ENCODE results near the gene ITGB1. TPM values are rescaled to one million over a fixed set of nuclear protein-coding genes. Genes with fewer than 3 reads are reported as not detected.

Gene ITGB1
- total and polyA plus RNA-seq, 9 of the 15 experiments (the other 6 are each of a cell fraction or from before 2014, with no cell fraction given) = 40.2 to 194 (median 155) TPM

DNA sequence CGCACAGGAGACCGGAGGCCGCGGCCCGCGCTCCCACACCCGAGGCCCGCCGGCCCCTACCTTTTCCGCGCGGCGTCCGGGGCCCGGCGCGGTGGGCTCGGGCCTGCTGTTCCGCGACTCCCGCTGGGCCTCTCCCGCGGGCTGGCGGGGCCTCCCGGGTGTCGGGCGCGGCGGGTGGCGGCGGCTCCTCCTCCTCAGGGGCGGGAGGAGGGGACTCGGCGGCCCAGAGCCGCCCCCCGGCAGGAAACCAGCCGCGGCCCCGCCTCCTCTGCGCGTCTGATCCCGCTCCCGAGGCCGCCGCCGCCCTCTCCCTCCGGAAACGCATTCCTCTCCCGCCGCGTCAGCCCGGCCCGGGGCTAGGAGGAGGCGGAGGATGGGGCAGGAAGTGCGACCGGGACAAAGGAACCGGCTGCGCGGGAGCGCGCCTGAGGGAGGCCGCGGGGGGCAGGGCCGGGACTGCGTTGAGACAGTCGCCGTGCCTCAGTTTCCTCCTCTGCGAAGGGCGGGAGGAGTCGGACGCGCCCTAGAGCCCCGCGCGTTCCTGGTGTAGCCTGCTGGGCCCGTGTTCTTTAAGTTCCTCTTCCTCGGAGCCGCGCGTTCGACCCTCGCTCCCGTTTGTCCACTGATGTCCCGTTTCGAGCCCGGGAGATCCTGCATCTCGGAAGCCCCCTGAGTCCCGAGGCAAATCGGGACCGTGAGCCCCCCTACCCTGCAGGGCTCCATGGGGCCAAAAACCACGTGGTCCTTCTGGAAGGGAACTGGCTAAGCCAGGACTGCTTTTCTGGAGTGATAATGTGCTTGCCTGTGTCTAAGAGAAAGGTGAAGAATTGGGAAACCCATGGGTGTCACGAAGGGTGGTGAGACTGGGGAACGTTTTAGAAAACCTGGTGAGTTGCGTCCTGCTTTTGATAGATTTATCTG is at the start of gene ITGB1 (continued):
- TF ChIP-seq, protein P1, sequence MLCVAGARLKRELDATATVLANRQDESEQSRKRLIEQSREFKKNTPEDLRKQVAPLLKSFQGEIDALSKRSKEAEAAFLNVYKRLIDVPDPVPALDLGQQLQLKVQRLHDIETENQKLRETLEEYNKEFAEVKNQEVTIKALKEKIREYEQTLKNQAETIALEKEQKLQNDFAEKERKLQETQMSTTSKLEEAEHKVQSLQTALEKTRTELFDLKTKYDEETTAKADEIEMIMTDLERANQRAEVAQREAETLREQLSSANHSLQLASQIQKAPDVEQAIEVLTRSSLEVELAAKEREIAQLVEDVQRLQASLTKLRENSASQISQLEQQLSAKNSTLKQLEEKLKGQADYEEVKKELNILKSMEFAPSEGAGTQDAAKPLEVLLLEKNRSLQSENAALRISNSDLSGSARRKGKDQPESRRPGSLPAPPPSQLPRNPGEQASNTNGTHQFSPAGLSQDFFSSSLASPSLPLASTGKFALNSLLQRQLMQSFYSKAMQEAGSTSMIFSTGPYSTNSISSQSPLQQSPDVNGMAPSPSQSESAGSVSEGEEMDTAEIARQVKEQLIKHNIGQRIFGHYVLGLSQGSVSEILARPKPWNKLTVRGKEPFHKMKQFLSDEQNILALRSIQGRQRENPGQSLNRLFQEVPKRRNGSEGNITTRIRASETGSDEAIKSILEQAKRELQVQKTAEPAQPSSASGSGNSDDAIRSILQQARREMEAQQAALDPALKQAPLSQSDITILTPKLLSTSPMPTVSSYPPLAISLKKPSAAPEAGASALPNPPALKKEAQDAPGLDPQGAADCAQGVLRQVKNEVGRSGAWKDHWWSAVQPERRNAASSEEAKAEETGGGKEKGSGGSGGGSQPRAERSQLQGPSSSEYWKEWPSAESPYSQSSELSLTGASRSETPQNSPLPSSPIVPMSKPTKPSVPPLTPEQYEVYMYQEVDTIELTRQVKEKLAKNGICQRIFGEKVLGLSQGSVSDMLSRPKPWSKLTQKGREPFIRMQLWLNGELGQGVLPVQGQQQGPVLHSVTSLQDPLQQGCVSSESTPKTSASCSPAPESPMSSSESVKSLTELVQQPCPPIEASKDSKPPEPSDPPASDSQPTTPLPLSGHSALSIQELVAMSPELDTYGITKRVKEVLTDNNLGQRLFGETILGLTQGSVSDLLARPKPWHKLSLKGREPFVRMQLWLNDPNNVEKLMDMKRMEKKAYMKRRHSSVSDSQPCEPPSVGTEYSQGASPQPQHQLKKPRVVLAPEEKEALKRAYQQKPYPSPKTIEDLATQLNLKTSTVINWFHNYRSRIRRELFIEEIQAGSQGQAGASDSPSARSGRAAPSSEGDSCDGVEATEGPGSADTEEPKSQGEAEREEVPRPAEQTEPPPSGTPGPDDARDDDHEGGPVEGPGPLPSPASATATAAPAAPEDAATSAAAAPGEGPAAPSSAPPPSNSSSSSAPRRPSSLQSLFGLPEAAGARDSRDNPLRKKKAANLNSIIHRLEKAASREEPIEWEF (CRISPR knock-in tag; IDR thresholded peaks at IDR 0.05) = no peak
- TF ChIP-seq ARID2 (IDR thresholded peaks at IDR 0.05) (no peak), FOSL1 (tag; conservative IDR thresholded peaks at IDR 0.05) (peak; percentile 40; the same call in 1 of the 2 replicates), ZNF76 (CRISPR knock-in tag; IDR thresholded peaks at IDR 0.05; ENCODE audit: borderline replicate concordance) (no peak), ETV6 (IDR thresholded peaks at IDR 0.05; ENCODE audit: borderline replicate concordance in 1 of 2, low read depth in 2 of 2, low read length in 1 of 2) (no peak; a peak in 1 of 4 replicates), ETV6 (CRISPR knock-in tag; IDR thresholded peaks at IDR 0.05; ENCODE audit: borderline replicate concordance) (no peak), ETS2 (tag; IDR thresholded peaks at IDR 0.05; ENCODE audit: borderline replicate concordance, poor library complexity, severe bottlenecking) (no peak), EGR1 (conservative IDR thresholded peaks at IDR 0.05) (peak; percentile 66), PHB2 (IDR thresholded peaks at IDR 0.05; ENCODE audit: low read depth) (no peak)
- TF ChIP-seq, protein P2, sequence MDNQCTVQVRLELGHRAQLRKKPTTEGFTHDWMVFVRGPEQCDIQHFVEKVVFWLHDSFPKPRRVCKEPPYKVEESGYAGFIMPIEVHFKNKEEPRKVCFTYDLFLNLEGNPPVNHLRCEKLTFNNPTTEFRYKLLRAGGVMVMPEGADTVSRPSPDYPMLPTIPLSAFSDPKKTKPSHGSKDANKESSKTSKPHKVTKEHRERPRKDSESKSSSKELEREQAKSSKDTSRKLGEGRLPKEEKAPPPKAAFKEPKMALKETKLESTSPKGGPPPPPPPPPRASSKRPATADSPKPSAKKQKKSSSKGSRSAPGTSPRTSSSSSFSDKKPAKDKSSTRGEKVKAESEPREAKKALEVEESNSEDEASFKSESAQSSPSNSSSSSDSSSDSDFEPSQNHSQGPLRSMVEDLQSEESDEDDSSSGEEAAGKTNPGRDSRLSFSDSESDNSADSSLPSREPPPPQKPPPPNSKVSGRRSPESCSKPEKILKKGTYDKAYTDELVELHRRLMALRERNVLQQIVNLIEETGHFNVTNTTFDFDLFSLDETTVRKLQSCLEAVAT (IDR thresholded peaks at IDR 0.05) = peak; percentile 45 to 77; a peak in 1 of 4 replicates
- TF ChIP-seq, protein P3, sequence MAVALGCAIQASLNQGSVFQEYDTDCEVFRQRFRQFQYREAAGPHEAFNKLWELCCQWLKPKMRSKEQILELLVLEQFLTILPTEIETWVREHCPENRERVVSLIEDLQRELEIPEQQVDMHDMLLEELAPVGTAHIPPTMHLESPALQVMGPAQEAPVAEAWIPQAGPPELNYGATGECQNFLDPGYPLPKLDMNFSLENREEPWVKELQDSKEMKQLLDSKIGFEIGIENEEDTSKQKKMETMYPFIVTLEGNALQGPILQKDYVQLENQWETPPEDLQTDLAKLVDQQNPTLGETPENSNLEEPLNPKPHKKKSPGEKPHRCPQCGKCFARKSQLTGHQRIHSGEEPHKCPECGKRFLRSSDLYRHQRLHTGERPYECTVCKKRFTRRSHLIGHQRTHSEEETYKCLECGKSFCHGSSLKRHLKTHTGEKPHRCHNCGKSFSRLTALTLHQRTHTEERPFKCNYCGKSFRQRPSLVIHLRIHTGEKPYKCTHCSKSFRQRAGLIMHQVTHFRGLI (CRISPR knock-in tag; IDR thresholded peaks at IDR 0.05) = no peak
- TF ChIP-seq, protein P4, sequence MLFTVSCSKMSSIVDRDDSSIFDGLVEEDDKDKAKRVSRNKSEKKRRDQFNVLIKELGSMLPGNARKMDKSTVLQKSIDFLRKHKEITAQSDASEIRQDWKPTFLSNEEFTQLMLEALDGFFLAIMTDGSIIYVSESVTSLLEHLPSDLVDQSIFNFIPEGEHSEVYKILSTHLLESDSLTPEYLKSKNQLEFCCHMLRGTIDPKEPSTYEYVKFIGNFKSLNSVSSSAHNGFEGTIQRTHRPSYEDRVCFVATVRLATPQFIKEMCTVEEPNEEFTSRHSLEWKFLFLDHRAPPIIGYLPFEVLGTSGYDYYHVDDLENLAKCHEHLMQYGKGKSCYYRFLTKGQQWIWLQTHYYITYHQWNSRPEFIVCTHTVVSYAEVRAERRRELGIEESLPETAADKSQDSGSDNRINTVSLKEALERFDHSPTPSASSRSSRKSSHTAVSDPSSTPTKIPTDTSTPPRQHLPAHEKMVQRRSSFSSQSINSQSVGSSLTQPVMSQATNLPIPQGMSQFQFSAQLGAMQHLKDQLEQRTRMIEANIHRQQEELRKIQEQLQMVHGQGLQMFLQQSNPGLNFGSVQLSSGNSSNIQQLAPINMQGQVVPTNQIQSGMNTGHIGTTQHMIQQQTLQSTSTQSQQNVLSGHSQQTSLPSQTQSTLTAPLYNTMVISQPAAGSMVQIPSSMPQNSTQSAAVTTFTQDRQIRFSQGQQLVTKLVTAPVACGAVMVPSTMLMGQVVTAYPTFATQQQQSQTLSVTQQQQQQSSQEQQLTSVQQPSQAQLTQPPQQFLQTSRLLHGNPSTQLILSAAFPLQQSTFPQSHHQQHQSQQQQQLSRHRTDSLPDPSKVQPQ (CRISPR knock-in tag; IDR thresholded peaks at IDR 0.05; ENCODE audit: borderline replicate concordance) = no peak
- TF ChIP-seq, protein P5, sequence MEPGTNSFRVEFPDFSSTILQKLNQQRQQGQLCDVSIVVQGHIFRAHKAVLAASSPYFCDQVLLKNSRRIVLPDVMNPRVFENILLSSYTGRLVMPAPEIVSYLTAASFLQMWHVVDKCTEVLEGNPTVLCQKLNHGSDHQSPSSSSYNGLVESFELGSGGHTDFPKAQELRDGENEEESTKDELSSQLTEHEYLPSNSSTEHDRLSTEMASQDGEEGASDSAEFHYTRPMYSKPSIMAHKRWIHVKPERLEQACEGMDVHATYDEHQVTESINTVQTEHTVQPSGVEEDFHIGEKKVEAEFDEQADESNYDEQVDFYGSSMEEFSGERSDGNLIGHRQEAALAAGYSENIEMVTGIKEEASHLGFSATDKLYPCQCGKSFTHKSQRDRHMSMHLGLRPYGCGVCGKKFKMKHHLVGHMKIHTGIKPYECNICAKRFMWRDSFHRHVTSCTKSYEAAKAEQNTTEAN (CRISPR knock-in tag; IDR thresholded peaks at IDR 0.05) = no peak
